K562 (cell line): ENCODE measurements around the gene DPH6. TPM values are rescaled to one million over a fixed set of nuclear protein-coding genes. Genes with fewer than 3 reads are reported as not detected.

Experiments
- ATF7 ChIP-seq: fragments of 450-650 bp; IDR thresholded peaks from 2 replicates; pipeline ENCODE4 v1.7.1; 2014; ENCODE audit warnings: mild to moderate bottlenecking, moderate library complexity
- BCL6 ChIP-seq: fragments of 250-450 bp; sonication (Bioruptor Pico); IDR thresholded peaks from 2 replicates; pipeline ENCODE4 v1.4.0; 2020
- EP400 ChIP-seq: fragments of 450-650 bp; IDR thresholded peaks from 2 replicates; pipeline ENCODE4 v1.6.1; 2017; ENCODE audit warnings: antibody characterized with exemption, mild to moderate bottlenecking, moderate library complexity
- FOXJ2 ChIP-seq: fragments of 200-800 bp; sonication (Bioruptor generic); IDR thresholded peaks from 2 replicates; pipeline ENCODE4 v1.6.1; 2016; ENCODE audit warnings: missing genetic modification characterization, missing compliant biosample characterization
- GABPA ChIP-seq: fragments of 200-800 bp; sonication (Bioruptor generic); conservative IDR thresholded peaks from 2 replicates; pipeline ENCODE4 v1.6.1; 2016; ENCODE audit warnings: low read depth, missing genetic modification characterization, missing compliant biosample characterization
- GATAD2B ChIP-seq: fragments of 450-650 bp; IDR thresholded peaks from 2 replicates; pipeline ENCODE4 v1.6.1; 2017; ENCODE audit warnings: mild to moderate bottlenecking, borderline replicate concordance
- JUND ChIP-seq, 2 experiments: IDR thresholded peaks; 2 replicates in 1 of 2; 3 replicates in 1 of 2; pipeline ENCODE4 v1.6.1; 2011; ENCODE audit warnings: borderline replicate concordance in 2 of 2, low read depth in 2 of 2, low read length in 2 of 2, improper control_type of control experiment in 1 of 2, missing biosample characterization in 1 of 2, missing genetic modification characterization in 1 of 2, missing genetic modification reagents in 1 of 2
- MTA1 ChIP-seq: fragments of 450-650 bp; IDR thresholded peaks from 2 replicates; pipeline ENCODE4 v1.6.1; 2017; ENCODE audit warnings: borderline replicate concordance
- NFRKB ChIP-seq: fragments of 450-650 bp; IDR thresholded peaks from 2 replicates; pipeline ENCODE4 v1.6.1; 2016; ENCODE audit warnings: low read depth
- TEAD1 ChIP-seq, 2 experiments: fragments of 450-650 bp in 1 of 2; sonication (generic) in 1 of 2; formaldehyde crosslinking; IDR thresholded peaks; 2 replicates each; pipeline versions ENCODE4 v1.4.0 to v1.8.0; 2020 to 2022; ENCODE audit warnings: mild to moderate bottlenecking in 2 of 2, missing genetic modification reagents in 1 of 2
- UBTF ChIP-seq, 2 experiments: IDR thresholded peaks; 2 replicates each; pipeline ENCODE4 v1.6.1; 2012; ENCODE audit warnings: improper control_type of control experiment in 2 of 2, low read depth in 2 of 2, low read length in 2 of 2, borderline replicate concordance in 1 of 2
- ZKSCAN1 ChIP-seq: fragments of 150-350 bp; IDR thresholded peaks from 2 replicates; pipeline ENCODE4 v1.6.1; 2016; ENCODE audit warnings: low read depth, low read length
- ZNF175 ChIP-seq: fragments of 200-800 bp; sonication (Bioruptor generic); IDR thresholded peaks from 2 replicates; pipeline ENCODE4 v1.6.1; 2016; ENCODE audit warnings: low read depth, mild to moderate bottlenecking, missing genetic modification characterization, missing compliant biosample characterization
- polyA plus RNA-seq, 8 experiments: library from polyadenylated mRNA; depleted of rRNA in 4 of 8; stranded (reverse) in 5 of 8; unstranded in 3 of 8; fragments of >200 nt; fragmentation: Nextera tagmentation in 2 of 8; fragmentation: Illumina TruSeq in 1 of 8; extraction: Ambion mirVana in 2 of 8; extraction: Trizol in 1 of 8; gene quantifications; 2 replicates each; pipeline versions ENCODE4 v1.2.1 to v1.2.3, GENCODE V29; 2011 to 2014; ENCODE audit warnings: inconsistent platforms in 1 of 8, missing spikeins in 1 of 8
- total RNA-seq, 7 experiments: library from RNA; depleted of rRNA in 6 of 7; stranded (reverse); fragments of >200 nt in 6 of 7; fragmentation: Illumina TruSeq in 2 of 7; extraction: Trizol in 2 of 7; gene quantifications; 2 replicates each; pipeline versions ENCODE4 v1.2.1 to v1.2.3, GENCODE V29; 2011 to 2021; ENCODE audit warnings: low replicate concordance in 1 of 7
- TF ChIP-seq, protein P1 (sequence below), 2 experiments: fragments of 450-650 bp; formaldehyde crosslinking in 1 of 2; IDR thresholded peaks; 2 replicates each; pipeline versions ENCODE4 v1.4.0 to v1.6.1; 2014 to 2020; ENCODE audit warnings: mild to moderate bottlenecking in 2 of 2, borderline replicate concordance in 1 of 2, low read depth in 1 of 2

Gene DPH6
- total and polyA plus RNA-seq, 9 of the 15 experiments (the other 6 are each of a cell fraction or from before 2014, with no cell fraction given), result 10.1 to 69.1 (median 18.8) TPM

DNA sequence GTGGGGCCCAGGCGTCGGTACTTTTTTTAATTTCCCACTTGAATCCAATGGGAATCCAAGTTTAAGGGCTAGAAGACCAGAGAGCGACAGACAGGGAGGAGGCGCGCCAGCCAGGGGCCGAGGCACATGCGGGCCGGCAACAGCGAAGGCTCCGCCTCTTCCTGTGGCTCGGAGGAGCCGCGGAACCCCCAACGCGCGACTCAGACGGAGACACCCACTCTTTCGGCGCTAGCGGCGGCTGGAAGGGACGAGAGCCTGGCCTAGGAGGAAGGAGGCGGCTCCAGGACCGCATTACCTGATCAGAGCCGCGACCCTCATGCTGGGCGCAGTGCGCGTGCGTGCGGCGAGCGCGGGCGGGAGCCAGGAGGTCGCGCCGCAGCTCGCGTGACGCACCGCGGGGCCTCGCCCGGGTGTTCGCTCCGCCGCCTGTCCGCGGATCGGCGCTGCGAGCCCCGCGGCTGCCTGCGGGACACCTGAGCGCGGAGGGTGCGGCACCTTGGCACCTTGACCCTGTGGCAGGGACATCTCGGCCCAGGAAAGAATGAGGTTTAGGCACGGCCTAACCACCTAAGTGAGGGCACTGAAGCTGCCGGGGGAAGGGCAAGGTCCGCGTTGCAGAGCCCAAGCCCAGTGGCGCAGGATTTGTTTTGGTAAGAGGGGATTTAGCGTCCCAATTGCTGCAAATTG lies at the start of gene DPH6 (continued):
- TF ChIP-seq JUND (IDR thresholded peaks at IDR 0.05; ENCODE audit: borderline replicate concordance, low read depth, low read length) (no peak; the same call in 1 of the 2 replicates), JUND (tag; IDR thresholded peaks at IDR 0.05; ENCODE audit: borderline replicate concordance, low read depth, low read length) (peak; percentile 13; the same call in 1 of the 3 replicates), ZKSCAN1 (0 out of 2 replicates have a peak, but pooled peaks have one; percentile 7), UBTF (IDR thresholded peaks at IDR 0.05; ENCODE audit: borderline replicate concordance in 1 of 2, low read depth in 2 of 2, low read length in 2 of 2) (no peak), MTA1 (no peak), GATAD2B (peak; percentile 83; the same call in 1 of the 2 replicates), GABPA (tag) (peak; percentile 85), NFRKB (0 out of 2 replicates have a peak, but pooled peaks have one; percentile 63), ZNF175 (CRISPR knock-in tag) (0 out of 2 replicates have a peak, but pooled peaks have one; percentile 15), TEAD1 (CRISPR knock-in tag; IDR thresholded peaks at IDR 0.05) (peak in 1 of 2 experiments; percentile 81; a peak in 2 of 4 replicates), EP400 (peak; percentile 91), ATF7 (peak; percentile 70), BCL6 (CRISPR knock-in tag) (no peak), FOXJ2 (tag) (peak; percentile 70)
- TF ChIP-seq, protein P1, sequence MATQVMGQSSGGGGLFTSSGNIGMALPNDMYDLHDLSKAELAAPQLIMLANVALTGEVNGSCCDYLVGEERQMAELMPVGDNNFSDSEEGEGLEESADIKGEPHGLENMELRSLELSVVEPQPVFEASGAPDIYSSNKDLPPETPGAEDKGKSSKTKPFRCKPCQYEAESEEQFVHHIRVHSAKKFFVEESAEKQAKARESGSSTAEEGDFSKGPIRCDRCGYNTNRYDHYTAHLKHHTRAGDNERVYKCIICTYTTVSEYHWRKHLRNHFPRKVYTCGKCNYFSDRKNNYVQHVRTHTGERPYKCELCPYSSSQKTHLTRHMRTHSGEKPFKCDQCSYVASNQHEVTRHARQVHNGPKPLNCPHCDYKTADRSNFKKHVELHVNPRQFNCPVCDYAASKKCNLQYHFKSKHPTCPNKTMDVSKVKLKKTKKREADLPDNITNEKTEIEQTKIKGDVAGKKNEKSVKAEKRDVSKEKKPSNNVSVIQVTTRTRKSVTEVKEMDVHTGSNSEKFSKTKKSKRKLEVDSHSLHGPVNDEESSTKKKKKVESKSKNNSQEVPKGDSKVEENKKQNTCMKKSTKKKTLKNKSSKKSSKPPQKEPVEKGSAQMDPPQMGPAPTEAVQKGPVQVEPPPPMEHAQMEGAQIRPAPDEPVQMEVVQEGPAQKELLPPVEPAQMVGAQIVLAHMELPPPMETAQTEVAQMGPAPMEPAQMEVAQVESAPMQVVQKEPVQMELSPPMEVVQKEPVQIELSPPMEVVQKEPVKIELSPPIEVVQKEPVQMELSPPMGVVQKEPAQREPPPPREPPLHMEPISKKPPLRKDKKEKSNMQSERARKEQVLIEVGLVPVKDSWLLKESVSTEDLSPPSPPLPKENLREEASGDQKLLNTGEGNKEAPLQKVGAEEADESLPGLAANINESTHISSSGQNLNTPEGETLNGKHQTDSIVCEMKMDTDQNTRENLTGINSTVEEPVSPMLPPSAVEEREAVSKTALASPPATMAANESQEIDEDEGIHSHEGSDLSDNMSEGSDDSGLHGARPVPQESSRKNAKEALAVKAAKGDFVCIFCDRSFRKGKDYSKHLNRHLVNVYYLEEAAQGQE (IDR thresholded peaks at IDR 0.05; ENCODE audit: borderline replicate concordance), result no peak
- TF ChIP-seq, protein P1 (CRISPR knock-in tag; IDR thresholded peaks at IDR 0.05; ENCODE audit: low read depth), result peak; percentile 65; the same call in 1 of the 2 replicates
